Transverse colon (tissue), 3 donors: Measurements from ENCODE around the gene ARX.

Experiments
- POLR2A ChIP-seq: fragments of 450-650 bp; IDR thresholded peaks from one replicate; pipeline ENCODE4 v1.6.1; 2016; ENCODE audit warnings: antibody characterized with exemption, mild to moderate bottlenecking, moderate library complexity
- TF ChIP-seq, protein P1 (sequence below), 5 experiments: fragments of 200-600 bp in 3 of 5; fragments of 450-650 bp in 2 of 5; sonication (generic) in 3 of 5; IDR thresholded peaks; 1 replicate in 2 of 5; 2 replicates in 3 of 5; pipeline ENCODE4 v1.5.1; 2016 to 2017; ENCODE audit warnings: antibody characterized with exemption in 5 of 5, inconsistent platforms in 3 of 5, mild to moderate bottlenecking in 2 of 5, moderate library complexity in 1 of 5

GRCh38 chrX:25059273-25059672 is 43.5 kb upstream of the ARX start:
- TF ChIP-seq, protein P1, sequence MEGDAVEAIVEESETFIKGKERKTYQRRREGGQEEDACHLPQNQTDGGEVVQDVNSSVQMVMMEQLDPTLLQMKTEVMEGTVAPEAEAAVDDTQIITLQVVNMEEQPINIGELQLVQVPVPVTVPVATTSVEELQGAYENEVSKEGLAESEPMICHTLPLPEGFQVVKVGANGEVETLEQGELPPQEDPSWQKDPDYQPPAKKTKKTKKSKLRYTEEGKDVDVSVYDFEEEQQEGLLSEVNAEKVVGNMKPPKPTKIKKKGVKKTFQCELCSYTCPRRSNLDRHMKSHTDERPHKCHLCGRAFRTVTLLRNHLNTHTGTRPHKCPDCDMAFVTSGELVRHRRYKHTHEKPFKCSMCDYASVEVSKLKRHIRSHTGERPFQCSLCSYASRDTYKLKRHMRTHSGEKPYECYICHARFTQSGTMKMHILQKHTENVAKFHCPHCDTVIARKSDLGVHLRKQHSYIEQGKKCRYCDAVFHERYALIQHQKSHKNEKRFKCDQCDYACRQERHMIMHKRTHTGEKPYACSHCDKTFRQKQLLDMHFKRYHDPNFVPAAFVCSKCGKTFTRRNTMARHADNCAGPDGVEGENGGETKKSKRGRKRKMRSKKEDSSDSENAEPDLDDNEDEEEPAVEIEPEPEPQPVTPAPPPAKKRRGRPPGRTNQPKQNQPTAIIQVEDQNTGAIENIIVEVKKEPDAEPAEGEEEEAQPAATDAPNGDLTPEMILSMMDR (IDR thresholded peaks at IDR 0.05), result no peak
- TF ChIP-seq POLR2A, result no peak
